Measurements from ENCODE around the gene MOCS1.

MOCS1 gene

GRCh38 chr6:39962831-39963230, 28.6 kb upstream of the MOCS1 start:
- in situ Hi-C loops (cut with HindIII; ENCODE audit: low pct_unique_long_range_greater_than_20kb, low sequenced_read_pairs), result no loop called here
- TF ChIP-seq JUND (IDR thresholded peaks at IDR 0.05; ENCODE audit: low read depth), result no peak
- DNase-seq (ENCODE audit: low read depth in 1 of 2, low spot score in 1 of 2), result peak; percentile 8 to 69

- no peak for DNase-seq (ENCODE audit: low read depth in 1 of 2, low spot score in 1 of 2)
- TF ChIP-seq JUND (IDR thresholded peaks at IDR 0.05; ENCODE audit: low read depth), result no peak
- in situ Hi-C loops (cut with HindIII; ENCODE audit: low pct_unique_long_range_greater_than_20kb, low sequenced_read_pairs), result no loop called here
These were observed 26.9 kb upstream of the MOCS1 start for GRCh38 chr6:39961178-39961577.

- TF ChIP-seq JUND (IDR thresholded peaks at IDR 0.05; ENCODE audit: low read depth), result no peak
- no peak for DNase-seq (ENCODE audit: low read depth in 1 of 2, low spot score in 1 of 2)
- in situ Hi-C loops (cut with HindIII; ENCODE audit: low pct_unique_long_range_greater_than_20kb, low sequenced_read_pairs), result no loop called here
These were observed 24.7 kb upstream of the MOCS1 start for GRCh38 chr6:39958947-39959346.

GRCh38 chr6:39956936-39957335, 22.7 kb upstream of the MOCS1 start:
- DNase-seq (ENCODE audit: low read depth in 1 of 2, low spot score in 1 of 2), result no peak
- in situ Hi-C loops (cut with HindIII; ENCODE audit: low pct_unique_long_range_greater_than_20kb, low sequenced_read_pairs), result no loop called here
- TF ChIP-seq JUND (IDR thresholded peaks at IDR 0.05; ENCODE audit: low read depth), result no peak

- in situ Hi-C loops (cut with HindIII; ENCODE audit: low pct_unique_long_range_greater_than_20kb, low sequenced_read_pairs), result no loop called here
- no peak for DNase-seq (ENCODE audit: low read depth in 1 of 2, low spot score in 1 of 2)
- no peak for TF ChIP-seq JUND (IDR thresholded peaks at IDR 0.05; ENCODE audit: low read depth)
These were observed 18.9 kb upstream of the MOCS1 start for GRCh38 chr6:39953076-39953618.

GRCh38 chr6:39952167-39952566, 17.9 kb upstream of the MOCS1 start:
- in situ Hi-C loops (cut with HindIII; ENCODE audit: low pct_unique_long_range_greater_than_20kb, low sequenced_read_pairs), result no loop called here
- no peak for TF ChIP-seq JUND (IDR thresholded peaks at IDR 0.05; ENCODE audit: low read depth)
- DNase-seq (ENCODE audit: low read depth in 1 of 2, low spot score in 1 of 2), result no peak

GRCh38 chr6:39951716-39952115, 17.5 kb upstream of the MOCS1 start:
- DNase-seq (ENCODE audit: low read depth in 1 of 2, low spot score in 1 of 2), result no peak
- in situ Hi-C loops (cut with HindIII; ENCODE audit: low pct_unique_long_range_greater_than_20kb, low sequenced_read_pairs), result no loop called here
- TF ChIP-seq JUND (IDR thresholded peaks at IDR 0.05; ENCODE audit: low read depth), result no peak

- in situ Hi-C loops (cut with HindIII; ENCODE audit: low pct_unique_long_range_greater_than_20kb, low sequenced_read_pairs), result no loop called here
- TF ChIP-seq JUND (IDR thresholded peaks at IDR 0.05; ENCODE audit: low read depth), result no peak
- no peak for DNase-seq (ENCODE audit: low read depth in 1 of 2, low spot score in 1 of 2)
These were observed 16.9 kb upstream of the MOCS1 start for GRCh38 chr6:39951191-39951590.

- TF ChIP-seq JUND (IDR thresholded peaks at IDR 0.05; ENCODE audit: low read depth), result no peak
- in situ Hi-C loops (cut with HindIII; ENCODE audit: low pct_unique_long_range_greater_than_20kb, low sequenced_read_pairs), result no loop called here
- DNase-seq (ENCODE audit: low read depth in 1 of 2, low spot score in 1 of 2), result no peak
These were observed 16.0 kb upstream of the MOCS1 start for GRCh38 chr6:39950125-39950720.

GRCh38 chr6:39948199-39948791, 14.0 kb upstream of the MOCS1 start:
- in situ Hi-C loops (cut with HindIII; ENCODE audit: low pct_unique_long_range_greater_than_20kb, low sequenced_read_pairs), result no loop called here
- DNase-seq (ENCODE audit: low read depth in 1 of 2, low spot score in 1 of 2), result no peak
- TF ChIP-seq JUND (IDR thresholded peaks at IDR 0.05; ENCODE audit: low read depth), result no peak

GRCh38 chr6:39947611-39948068, 13.4 kb upstream of the MOCS1 start:
- TF ChIP-seq JUND (IDR thresholded peaks at IDR 0.05; ENCODE audit: low read depth), result no peak
- in situ Hi-C loops (cut with HindIII; ENCODE audit: low pct_unique_long_range_greater_than_20kb, low sequenced_read_pairs), result no loop called here
- no peak for DNase-seq (ENCODE audit: low read depth in 1 of 2, low spot score in 1 of 2)

GRCh38 chr6:39945626-39946025, 11.4 kb upstream of the MOCS1 start:
- in situ Hi-C loops (cut with HindIII; ENCODE audit: low pct_unique_long_range_greater_than_20kb, low sequenced_read_pairs), result no loop called here
- no peak for TF ChIP-seq JUND (IDR thresholded peaks at IDR 0.05; ENCODE audit: low read depth)
- DNase-seq (ENCODE audit: low read depth in 1 of 2, low spot score in 1 of 2), result no peak

GRCh38 chr6:39942903-39943580, 8.8 kb upstream of the MOCS1 start:
- DNase-seq (ENCODE audit: low read depth in 1 of 2, low spot score in 1 of 2), result no peak
- no peak for TF ChIP-seq JUND (IDR thresholded peaks at IDR 0.05; ENCODE audit: low read depth)
- in situ Hi-C loops (cut with HindIII; ENCODE audit: low pct_unique_long_range_greater_than_20kb, low sequenced_read_pairs), result no loop called here
